HepG2 (cell line): ENCODE results near the gene CLIC3. TPM values are rescaled to one million over a fixed set of nuclear protein-coding genes. Genes with fewer than 3 reads are reported as not detected.

Experiments
- ATAC-seq: fragments of 200-7000 bp; cut with Tn5 transposase; 3 replicates; pipeline ENCODE4 v1.9.1; 2020; ENCODE audit warnings: mild to moderate bottlenecking, moderate library complexity
- BruUV-seq: library from RNA; stranded (reverse); fragments of 400-500 nt; replicated peaks from 2 replicates; lab custom pipeline; 2021; lab: Mats Ljungman, UMichigan
- CTCF ChIA-PET: fragments of 300-600 bp; formaldehyde crosslinking; extraction: SDS; loops from one replicate; lab custom pipeline; 2021; ENCODE audit warnings: low total read pairs, inconsistent platforms, low intra/inter-chr PET ratio; lab: Yijun Ruan, JAX
- POLR2A ChIA-PET: fragments of 350-600 bp; sonication (Branson Sonifier 250); formaldehyde crosslinking; loops from one replicate; lab custom pipeline; 2020; ENCODE audit warnings: antibody characterized with exemption, inconsistent platforms; lab: Yijun Ruan, JAX
- DNase-seq: peaks from one replicate; pipeline ENCODE4 v3.0.0-alpha.2; 2015; ENCODE audit warnings: low spot score
- FAIRE-seq: peaks from 3 replicates; lab custom pipeline; 2011; peaks lifted over from hg19 to GRCh38; lab: Jason Lieb, UNC
- H2AFZ ChIP-seq: one replicate; pipeline ENCODE4 v1.6.1; 2011; ENCODE audit warnings: low read length, inconsistent platforms
- H3K27ac ChIP-seq: fragments of 300-600 bp; 3 replicates; pipeline ENCODE4 v1.8.0; 2011; ENCODE audit warnings: mixed run types, mild to moderate bottlenecking, mixed read lengths, low read length, inconsistent platforms; ENCODE audit not compliant: insufficient read depth; ENCODE audit errors: extremely low read length
- H3K27me3 ChIP-seq, 2 experiments: fragments of 200-600 bp in 1 of 2; 2 replicates in 1 of 2; 3 replicates in 1 of 2; pipeline versions ENCODE4 v1.6.0 to v1.8.0; 2011; ENCODE audit warnings: low read length in 2 of 2, mild to moderate bottlenecking in 2 of 2, moderate library complexity in 2 of 2, inconsistent platforms in 1 of 2; ENCODE audit not compliant: insufficient read depth in 2 of 2, control insufficient read depth in 1 of 2
- H3K36me3 ChIP-seq, 2 experiments: fragments of 200-600 bp in 1 of 2; replicated peaks in 1 of 2; 2 replicates in 1 of 2; 3 replicates in 1 of 2; pipeline versions ENCODE4 v1.5.1 to v1.8.0; 2011; ENCODE audit warnings: low read length in 2 of 2, inconsistent platforms in 1 of 2; ENCODE audit not compliant: insufficient read depth in 2 of 2, control insufficient read depth in 1 of 2
- H3K4me1 ChIP-seq: 2 replicates; pipeline ENCODE4 v1.5.1; 2012; ENCODE audit warnings: low read length, inconsistent platforms; ENCODE audit not compliant: insufficient read depth
- H3K4me2 ChIP-seq: 2 replicates; pipeline ENCODE4 v1.6.0; 2011; ENCODE audit warnings: low read depth, low read length, inconsistent platforms
- H3K4me3 ChIP-seq, 3 experiments: fragments of 200-600 bp in 1 of 3; sonication (generic), shearing (Covaris generic) in 1 of 3; replicated peaks in 1 of 3; 2 replicates each; pipeline ENCODE4 v1.5.1; 2011 to 2016; ENCODE audit warnings: low read length in 3 of 3, inconsistent platforms in 2 of 3, low read depth in 2 of 3, mild to moderate bottlenecking in 2 of 3, control low read depth in 1 of 3, mixed read lengths in 1 of 3; ENCODE audit not compliant: insufficient read depth in 1 of 3
- H3K79me2 ChIP-seq: one replicate; pipeline ENCODE4 v1.6.1; 2011; ENCODE audit warnings: low read length, inconsistent platforms; ENCODE audit not compliant: insufficient read depth
- H3K9ac ChIP-seq: 2 replicates; pipeline ENCODE4 v1.6.0; 2011; ENCODE audit warnings: mild to moderate bottlenecking, low read depth, low read length, inconsistent platforms; ENCODE audit not compliant: insufficient read depth
- H3K9me3 ChIP-seq: 2 replicates; pipeline ENCODE4 v1.5.1; 2012; ENCODE audit warnings: mild to moderate bottlenecking, low read length
- H4K20me1 ChIP-seq: 2 replicates; pipeline ENCODE4 v1.6.0; 2011; ENCODE audit warnings: inconsistent platforms, mild to moderate bottlenecking, low read length, moderate library complexity; ENCODE audit not compliant: insufficient read depth
- CEBPG ChIP-seq: IDR thresholded peaks from 2 replicates; pipeline ENCODE4 v1.6.1; 2016
- HOXA9 ChIP-seq: sonication (generic); formaldehyde crosslinking; IDR thresholded peaks from 2 replicates; pipeline ENCODE4 v1.8.1; 2022; ENCODE audit warnings: missing genetic modification reagents, mild to moderate bottlenecking, moderate library complexity, borderline replicate concordance
- HOXD1 ChIP-seq: sonication (generic); formaldehyde crosslinking; IDR thresholded peaks from 2 replicates; pipeline ENCODE4 v1.5.0; 2020; ENCODE audit warnings: missing genetic modification reagents
- ISX ChIP-seq: sonication (generic); formaldehyde crosslinking; conservative IDR thresholded peaks from 2 replicates; pipeline ENCODE4 v1.5.0; 2020; ENCODE audit warnings: missing genetic modification reagents
- JUND ChIP-seq: sonication (generic); formaldehyde crosslinking; IDR thresholded peaks from 2 replicates; pipeline ENCODE4 v1.8.0; 2022; ENCODE audit warnings: mild to moderate bottlenecking, missing genetic modification reagents
- KLF11 ChIP-seq: IDR thresholded peaks from 2 replicates; pipeline ENCODE4 v1.6.1; 2016; ENCODE audit warnings: missing compliant biosample characterization
- PAF1 ChIP-seq: IDR thresholded peaks from 2 replicates; pipeline ENCODE4 v1.6.1; 2016; ENCODE audit warnings: missing genetic modification reagents, missing compliant biosample characterization
- PHF8 ChIP-seq: sonication (generic); formaldehyde crosslinking; IDR thresholded peaks from 2 replicates; pipeline ENCODE4 v1.5.0; 2020; ENCODE audit warnings: missing genetic modification reagents
- SP140L ChIP-seq: sonication (generic); formaldehyde crosslinking; IDR thresholded peaks from 2 replicates; pipeline ENCODE4 v1.4.0; 2020; ENCODE audit warnings: missing genetic modification reagents, borderline replicate concordance
- TRIM24 ChIP-seq: sonication (generic); formaldehyde crosslinking; IDR thresholded peaks from 2 replicates; pipeline ENCODE4 v1.8.0; 2022; ENCODE audit warnings: mild to moderate bottlenecking, missing genetic modification reagents
- ZBTB3 ChIP-seq: sonication (generic); formaldehyde crosslinking; IDR thresholded peaks from 2 replicates; pipeline ENCODE4 v1.4.0; 2020; ENCODE audit warnings: low read depth, mild to moderate bottlenecking, moderate library complexity, missing genetic modification reagents, borderline replicate concordance
- ZNF263 ChIP-seq: sonication (generic); formaldehyde crosslinking; IDR thresholded peaks from 2 replicates; pipeline ENCODE4 v1.4.0; 2020; ENCODE audit warnings: missing genetic modification reagents
- ZNF432 ChIP-seq: sonication (generic); formaldehyde crosslinking; IDR thresholded peaks from 2 replicates; pipeline ENCODE4 v1.5.0; 2020; ENCODE audit warnings: missing genetic modification reagents, mild to moderate bottlenecking, borderline replicate concordance
- WGBS: methylation state at CpG from one replicate; pipeline ENCODE4 v1.1.6; 2017; ENCODE audit warnings: low lambda C conversion rate; 5-methylcytosine and 5-hydroxymethylcytosine counted together
- in situ Hi-C: cut with HindIII; loops from 2 replicates; pipeline ENCODE4 v1.10.0; 2017; ENCODE audit warnings: low pct_unique_long_range_greater_than_20kb; ENCODE audit not compliant: extremely low pct_ligation_motif_present
- intact Hi-C: fragments of 100-400 bp; cut with micrococcal nuclease; formaldehyde crosslinking; loops from one replicate; pipeline ENCODE4 v1.10.0; 2022; ENCODE audit not compliant: unreplicated experiment
- polyA plus RNA-seq, 8 experiments: library from polyadenylated mRNA; depleted of rRNA in 3 of 8; stranded (reverse) in 7 of 8; unstranded in 1 of 8; fragments of >200 nt; fragmentation: Illumina TruSeq in 4 of 8; extraction: Trizol in 4 of 8; gene quantifications; 2 replicates each; pipeline versions ENCODE4 v1.2.1 to v1.2.3, GENCODE V29; 2011 to 2016; ENCODE audit warnings: low read depth in 4 of 8, missing spikeins in 1 of 8, mixed read lengths in 1 of 8; ENCODE audit not compliant: insufficient read depth in 1 of 8
- total RNA-seq, 5 experiments: library from RNA; depleted of rRNA; stranded (reverse); fragments of >200 nt; fragmentation: Illumina TruSeq; extraction: Trizol; gene quantifications; 2 replicates each; pipeline ENCODE4 v1.2.3, GENCODE V29; 2016; ENCODE audit warnings: low read depth in 1 of 5
- TF ChIP-seq, protein P1 (sequence below): IDR thresholded peaks from 2 replicates; pipeline ENCODE4 v1.6.1; 2016; ENCODE audit warnings: mild to moderate bottlenecking
- TF ChIP-seq, protein P2 (sequence below): sonication (generic); formaldehyde crosslinking; IDR thresholded peaks from 2 replicates; pipeline ENCODE4 v1.4.0; 2020; ENCODE audit warnings: mild to moderate bottlenecking, missing genetic modification reagents
- TF ChIP-seq, protein P3 (sequence below): sonication (generic); formaldehyde crosslinking; IDR thresholded peaks from 2 replicates; pipeline ENCODE4 v1.9.0; 2021; ENCODE audit warnings: missing genetic modification reagents, borderline replicate concordance

Gene CLIC3
- total and polyA plus RNA-seq, 2 of the 13 experiments (the other 11 are each of a cell fraction or from before 2014, with no cell fraction given): 0.51 to 1.5 TPM

DNA sequence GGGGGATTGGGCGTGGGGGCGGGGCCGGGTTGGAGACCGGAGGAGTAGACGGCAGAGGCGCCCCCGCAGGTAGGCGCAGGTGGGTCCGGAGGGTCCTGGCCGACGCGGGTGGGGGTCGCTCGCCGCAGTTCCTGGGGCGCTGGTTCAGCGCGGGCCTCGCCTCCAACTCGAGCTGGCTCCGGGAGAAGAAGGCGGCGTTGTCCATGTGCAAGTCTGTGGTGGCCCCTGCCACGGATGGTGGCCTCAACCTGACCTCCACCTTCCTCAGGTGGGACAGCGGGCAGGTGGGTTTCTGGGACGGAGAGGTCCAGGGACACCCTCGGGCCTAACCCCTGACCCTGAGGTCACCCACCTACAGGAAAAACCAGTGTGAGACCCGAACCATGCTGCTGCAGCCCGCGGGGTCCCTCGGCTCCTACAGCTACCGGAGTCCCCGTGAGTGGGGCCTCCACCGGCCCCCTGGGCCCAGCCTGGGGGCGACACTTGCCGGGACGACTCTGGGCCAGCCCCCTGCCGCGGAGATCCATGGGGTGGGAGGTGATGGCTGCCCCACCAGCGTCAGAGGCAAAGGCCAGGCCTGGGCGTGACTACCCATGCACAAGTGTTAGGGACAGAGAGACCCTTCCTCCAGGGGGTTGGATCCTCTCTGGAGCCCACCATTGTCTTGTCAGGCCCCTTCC, 17.4 kb downstream of the CLIC3 start:
- WGBS: 81% methylated on average over 21 of the region's 41 CpGs
- BruUV-seq: no TSS peak
- CTCF ChIA-PET: no interaction called here

More for the DNA sequence above, 17.4 kb downstream of the CLIC3 start:
- Histone ChIP-seq H3K4me3 (no peak overlapping the region), H2AFZ (no peak overlapping the region), H3K4me2 (no peak overlapping the region), H3K4me1 (peaks cover 39% of the 10 kb centered on the region), H4K20me1 (no peaks in the 10 kb centered on the region), H3K27me3 (peaks cover 11 to 60% of the 10 kb centered on the region in 2 experiments), H3K79me2 (no peaks in the 10 kb centered on the region), H3K27ac (no peak overlapping the region), H3K9ac (no peak overlapping the region), H3K36me3 (no peaks in the 10 kb centered on the region), H3K9me3 (no peaks in the 10 kb centered on the region)
- ATAC-seq (no peak), FAIRE-seq (no peak), DNase-seq (no peak)
- no peak for TF ChIP-seq ZNF263 (CRISPR knock-in tag)
- TF ChIP-seq ZNF432 (CRISPR knock-in tag): no peak
- no peak for TF ChIP-seq JUND (CRISPR knock-in tag)
- no peak for TF ChIP-seq PAF1 (CRISPR knock-in tag)
- no peak for TF ChIP-seq HOXA9 (CRISPR knock-in tag)
- TF ChIP-seq, protein P1, sequence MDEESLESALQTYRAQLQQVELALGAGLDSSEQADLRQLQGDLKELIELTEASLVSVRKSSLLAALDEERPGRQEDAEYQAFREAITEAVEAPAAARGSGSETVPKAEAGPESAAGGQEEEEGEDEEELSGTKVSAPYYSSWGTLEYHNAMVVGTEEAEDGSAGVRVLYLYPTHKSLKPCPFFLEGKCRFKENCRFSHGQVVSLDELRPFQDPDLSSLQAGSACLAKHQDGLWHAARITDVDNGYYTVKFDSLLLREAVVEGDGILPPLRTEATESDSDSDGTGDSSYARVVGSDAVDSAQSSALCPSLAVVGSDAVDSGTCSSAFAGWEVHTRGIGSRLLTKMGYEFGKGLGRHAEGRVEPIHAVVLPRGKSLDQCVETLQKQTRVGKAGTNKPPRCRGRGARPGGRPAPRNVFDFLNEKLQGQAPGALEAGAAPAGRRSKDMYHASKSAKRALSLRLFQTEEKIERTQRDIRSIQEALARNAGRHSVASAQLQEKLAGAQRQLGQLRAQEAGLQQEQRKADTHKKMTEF (CRISPR knock-in tag): no peak
- no peak for TF ChIP-seq ZBTB3 (CRISPR knock-in tag)
- TF ChIP-seq, protein P2, sequence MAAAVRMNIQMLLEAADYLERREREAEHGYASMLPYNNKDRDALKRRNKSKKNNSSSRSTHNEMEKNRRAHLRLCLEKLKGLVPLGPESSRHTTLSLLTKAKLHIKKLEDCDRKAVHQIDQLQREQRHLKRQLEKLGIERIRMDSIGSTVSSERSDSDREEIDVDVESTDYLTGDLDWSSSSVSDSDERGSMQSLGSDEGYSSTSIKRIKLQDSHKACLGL (CRISPR knock-in tag): no peak
- no peak for TF ChIP-seq HOXD1 (CRISPR knock-in tag)
- TF ChIP-seq PHF8 (CRISPR knock-in tag): no peak
- no peak for TF ChIP-seq TRIM24 (CRISPR knock-in tag)
- no peak for TF ChIP-seq KLF11 (CRISPR knock-in tag)
- TF ChIP-seq SP140L (CRISPR knock-in tag): no peak
- TF ChIP-seq, protein P3, sequence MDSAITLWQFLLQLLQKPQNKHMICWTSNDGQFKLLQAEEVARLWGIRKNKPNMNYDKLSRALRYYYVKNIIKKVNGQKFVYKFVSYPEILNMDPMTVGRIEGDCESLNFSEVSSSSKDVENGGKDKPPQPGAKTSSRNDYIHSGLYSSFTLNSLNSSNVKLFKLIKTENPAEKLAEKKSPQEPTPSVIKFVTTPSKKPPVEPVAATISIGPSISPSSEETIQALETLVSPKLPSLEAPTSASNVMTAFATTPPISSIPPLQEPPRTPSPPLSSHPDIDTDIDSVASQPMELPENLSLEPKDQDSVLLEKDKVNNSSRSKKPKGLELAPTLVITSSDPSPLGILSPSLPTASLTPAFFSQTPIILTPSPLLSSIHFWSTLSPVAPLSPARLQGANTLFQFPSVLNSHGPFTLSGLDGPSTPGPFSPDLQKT: no peak
- TF ChIP-seq ISX (CRISPR knock-in tag): no peak
- no peak for TF ChIP-seq CEBPG (CRISPR knock-in tag)
- in situ Hi-C loops (no loop called here), intact Hi-C loops (no loop called here)
- POLR2A ChIA-PET: interaction anchor here (1.1 to 2.3 kb wide), 2 partner anchors 13 to 29 kb away, joined by 5 to 13 read pairs; partner anchors contain the start of gene PAXX
